Adipocyte (in vitro differentiated cells): ENCODE measurements around the gene PHKA1.

Source experiments
- DNase-seq: peaks from one replicate; pipeline ENCODE4 v3.0.0-alpha.2; 2015; ENCODE audit warnings: low read depth
- H3K27me3 ChIP-seq: replicated peaks from 2 replicates; pipeline ENCODE4 v1.7.0; 2013; ENCODE audit warnings: mild to moderate bottlenecking, low read length, moderate library complexity; ENCODE audit not compliant: control insufficient read depth, insufficient read depth
- H3K36me3 ChIP-seq: 2 replicates; pipeline ENCODE4 v1.7.0; 2013; ENCODE audit warnings: low read length, mild to moderate bottlenecking, moderate library complexity; ENCODE audit not compliant: control insufficient read depth, insufficient read depth, severe bottlenecking
- H3K4me1 ChIP-seq: 2 replicates; pipeline ENCODE4 v1.7.0; 2013; ENCODE audit warnings: mild to moderate bottlenecking, low read length, moderate library complexity; ENCODE audit not compliant: control insufficient read depth, insufficient read depth
- H3K4me3 ChIP-seq: 2 replicates; pipeline ENCODE4 v1.7.0; 2013; ENCODE audit warnings: mild to moderate bottlenecking, low read length, moderate library complexity
- H3K9ac ChIP-seq: 2 replicates; pipeline ENCODE4 v1.7.0; 2013; ENCODE audit warnings: mild to moderate bottlenecking, low read length, moderate library complexity
- H3K9me3 ChIP-seq: 2 replicates; pipeline ENCODE4 v1.7.0; 2013; ENCODE audit warnings: mild to moderate bottlenecking, low read length, moderate library complexity; ENCODE audit not compliant: control insufficient read depth

The PHKA1 gene

GRCh38 chrX:72532366-72532765, 181.7 kb downstream of the PHKA1 start:
- Histone ChIP-seq H3K9me3 (peaks cover 4% of the 10 kb centered on the region), H3K9ac (no peak overlapping the region), H3K4me3 (no peak overlapping the region), H3K36me3 (no peaks in the 10 kb centered on the region), H3K27me3 (peaks cover 24% of the 10 kb centered on the region), H3K4me1 (peaks cover 2% of the 10 kb centered on the region)
- no peak for DNase-seq
